Smooth muscle cell of trachea (primary cell): ENCODE data around the gene PAFAH1B1. TPM values are rescaled to one million over a fixed set of nuclear protein-coding genes. Genes with fewer than 3 reads are reported as not detected.

Source experiments
- total RNA-seq: library from RNA; depleted of rRNA; stranded (reverse); fragments of >200 nt; gene quantifications from 2 replicates; pipeline ENCODE4 v1.2.1, GENCODE V29; 2014

Gene PAFAH1B1
- total RNA-seq: 98.1 and 146 TPM in 2 replicates

DNA sequence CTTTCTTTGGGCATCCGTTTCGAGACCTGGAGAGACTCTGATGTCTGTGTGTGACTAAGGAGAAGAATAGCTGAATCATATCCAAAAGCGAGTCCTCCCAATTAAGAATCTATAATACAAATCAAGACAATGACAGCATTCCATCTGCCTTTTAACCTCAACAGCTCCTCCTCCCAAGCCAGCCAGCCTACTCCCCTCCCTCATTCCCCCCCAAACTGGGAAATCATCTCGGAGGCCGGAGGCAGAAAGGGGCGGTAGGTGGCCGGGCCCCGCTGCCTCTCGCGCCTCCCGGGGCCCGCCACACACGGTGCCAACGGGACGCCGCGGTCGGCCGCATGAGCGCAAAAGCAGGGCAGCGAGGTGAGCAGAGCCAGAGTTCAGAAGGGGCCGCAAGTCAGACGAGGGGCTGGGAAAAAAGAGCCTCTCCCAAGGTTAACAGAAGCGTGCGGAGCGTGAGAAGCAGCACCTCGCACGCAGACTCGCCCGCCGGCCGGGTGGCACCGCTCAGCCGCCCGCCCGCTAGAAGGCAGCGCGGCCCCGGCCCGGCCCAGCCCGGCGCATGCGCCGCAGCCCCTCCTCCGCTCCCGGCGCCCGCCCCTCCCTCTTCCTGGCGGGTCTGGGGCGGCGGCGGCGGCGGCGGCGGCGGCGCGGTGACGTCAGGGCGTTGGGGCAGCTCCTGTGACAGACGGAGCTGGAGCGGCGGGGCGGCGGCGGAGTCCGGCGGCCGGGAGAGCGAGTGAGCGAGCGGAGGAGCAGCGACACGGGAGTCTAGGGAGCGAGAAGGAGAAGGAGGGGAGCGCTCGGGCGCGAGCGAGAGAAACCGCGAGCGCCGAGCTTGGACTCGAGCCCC, at the start of gene PAFAH1B1:
Gene PAFAH1B1 (plus strand): TSS at position 684 of the 850 bp plus-strand sequence. CDS start 44,635 bp downstream, outside the sequence.

GRCh38 chr17:2711608-2712299, 118.3 kb downstream of the PAFAH1B1 start, which contains the start of gene CLUH:
Gene CLUH (minus strand): TSS chr17:2711764. CDS start chr17:2711661, 103 bp downstream.

Other genes starting within 250 kb of the PAFAH1B1 start
- 10.8 and 14.9 TPM in 2 replicates for gene MNT, start 192.6 kb upstream of the PAFAH1B1 start, total RNA-seq
- 16.9 and 19.3 TPM in 2 replicates for gene METTL16, start 81.8 kb upstream of the PAFAH1B1 start, total RNA-seq
- gene CLUH, start 118.1 kb downstream of the PAFAH1B1 start, total RNA-seq: 31.1 and 57.2 TPM in 2 replicates
- not detected in 2 replicates for gene CCDC92B, start 156.0 kb downstream of the PAFAH1B1 start, total RNA-seq
- 0.83 and 1.5 TPM in 2 replicates for gene RAP1GAP2, start 202.8 kb downstream of the PAFAH1B1 start, total RNA-seq